ENCODE measurements around the gene KCTD10.

The KCTD10 gene, protein sequence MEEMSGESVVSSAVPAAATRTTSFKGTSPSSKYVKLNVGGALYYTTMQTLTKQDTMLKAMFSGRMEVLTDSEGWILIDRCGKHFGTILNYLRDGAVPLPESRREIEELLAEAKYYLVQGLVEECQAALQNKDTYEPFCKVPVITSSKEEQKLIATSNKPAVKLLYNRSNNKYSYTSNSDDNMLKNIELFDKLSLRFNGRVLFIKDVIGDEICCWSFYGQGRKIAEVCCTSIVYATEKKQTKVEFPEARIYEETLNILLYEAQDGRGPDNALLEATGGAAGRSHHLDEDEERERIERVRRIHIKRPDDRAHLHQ

DNA sequence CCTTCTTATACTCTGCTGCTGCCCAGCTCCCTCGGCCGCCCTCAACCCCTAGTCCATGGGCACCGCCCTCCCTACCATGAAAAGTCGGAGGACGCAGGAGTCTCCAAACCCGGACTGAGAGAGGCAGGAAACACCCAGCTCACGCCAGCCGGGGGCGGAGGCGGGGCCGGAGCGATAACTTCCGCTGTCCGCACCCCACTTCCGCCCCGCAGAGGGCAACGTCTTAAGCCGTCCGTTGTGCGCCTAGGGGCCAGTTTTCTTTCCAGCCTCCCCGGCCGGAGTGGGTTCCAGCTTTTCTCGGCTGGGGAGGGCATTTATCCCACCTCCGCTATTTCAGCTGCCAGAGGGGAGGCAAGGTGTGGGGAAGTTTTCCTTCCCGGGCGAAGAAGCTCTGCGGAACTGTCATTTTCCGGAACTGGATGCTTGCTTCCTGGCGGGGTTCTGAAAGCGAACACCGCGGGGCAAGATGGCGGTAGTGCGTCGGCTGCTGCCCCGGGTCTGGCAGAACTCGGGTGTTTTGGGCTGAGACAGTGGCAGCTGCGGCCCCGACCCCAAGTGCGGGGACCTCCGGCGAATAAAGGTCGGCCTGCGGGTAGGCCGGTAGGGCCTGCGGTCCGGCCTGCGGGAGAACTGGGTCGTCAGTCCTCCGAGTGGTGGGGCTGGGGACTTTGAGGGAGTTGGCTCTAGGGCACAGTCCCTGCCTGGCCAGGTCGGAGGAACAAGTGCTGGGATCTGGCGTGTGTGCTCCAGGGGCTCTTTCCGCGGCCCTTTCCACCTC is at the start of gene KCTD10, which contains the start of gene UBE3B:
Gene KCTD10, minus strand, starts transcription at position 116 of the 778 bp plus-strand sequence. Its CDS starts 38 bp downstream, at position 78.
Gene UBE3B, plus strand, starts transcription at position 450 of the 778 bp plus-strand sequence. CDS start 5,918 bp downstream, outside the sequence.
- DNase-seq (ENCODE audit: low read depth), result peak; percentile 84

DNA sequence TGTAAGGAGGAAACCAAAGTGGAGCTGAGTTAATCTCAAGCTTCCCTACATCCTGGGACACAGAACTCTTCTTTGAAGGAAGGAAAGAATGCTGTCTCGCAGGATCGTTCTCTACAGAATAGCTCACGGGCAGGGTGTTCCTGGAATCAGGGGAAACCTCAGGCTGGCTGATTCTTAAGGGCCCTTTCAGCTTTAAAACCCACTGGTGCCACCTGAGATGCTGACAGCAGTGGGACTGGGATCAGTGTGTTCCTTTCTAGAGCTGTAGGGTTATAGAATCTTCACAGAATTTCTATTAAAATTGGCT is 48.1 kb upstream of the KCTD10 start:
- DNase-seq (ENCODE audit: low read depth), result no peak

DNA sequence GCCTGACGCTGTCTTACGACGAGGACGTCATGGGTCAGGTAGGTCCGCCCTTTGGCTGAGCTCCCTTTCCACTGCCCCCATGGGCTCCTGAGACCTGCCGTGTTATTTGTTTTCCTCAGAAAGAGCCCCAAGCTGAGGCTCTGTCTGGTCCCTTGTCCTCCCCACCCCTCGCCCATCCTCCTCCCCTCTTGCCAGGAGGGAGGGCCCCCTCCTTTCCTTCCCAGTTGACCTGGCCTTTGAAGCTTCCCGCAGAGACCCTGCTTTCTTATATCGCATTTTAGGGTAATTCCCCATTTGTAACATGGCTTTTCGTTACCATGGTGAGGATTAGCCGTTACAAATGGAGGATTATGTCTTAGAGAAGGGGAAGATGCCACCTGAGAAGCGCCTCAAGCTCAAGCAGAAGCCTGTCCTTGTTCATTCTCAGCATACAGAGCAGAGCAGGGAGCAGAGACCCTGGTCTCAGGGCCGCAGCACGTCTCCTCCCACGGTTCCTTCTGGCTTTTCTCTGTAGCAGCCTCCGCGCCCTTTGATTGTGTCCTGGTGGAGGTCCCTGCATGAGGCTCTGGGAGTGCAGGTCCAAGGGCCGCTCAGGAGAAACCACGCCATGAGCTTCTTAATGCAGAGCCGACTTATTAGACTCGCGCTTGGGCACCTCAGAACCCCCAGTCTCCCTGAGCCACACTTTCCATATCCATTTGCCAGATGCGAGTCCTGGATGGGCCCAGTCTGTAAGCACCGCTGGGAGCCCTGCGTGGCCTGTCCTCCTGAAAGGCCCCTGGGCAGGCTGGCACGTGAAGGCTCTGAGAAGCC is 47.6 kb upstream of the KCTD10 start:
- no peak for DNase-seq (ENCODE audit: low read depth)

DNA sequence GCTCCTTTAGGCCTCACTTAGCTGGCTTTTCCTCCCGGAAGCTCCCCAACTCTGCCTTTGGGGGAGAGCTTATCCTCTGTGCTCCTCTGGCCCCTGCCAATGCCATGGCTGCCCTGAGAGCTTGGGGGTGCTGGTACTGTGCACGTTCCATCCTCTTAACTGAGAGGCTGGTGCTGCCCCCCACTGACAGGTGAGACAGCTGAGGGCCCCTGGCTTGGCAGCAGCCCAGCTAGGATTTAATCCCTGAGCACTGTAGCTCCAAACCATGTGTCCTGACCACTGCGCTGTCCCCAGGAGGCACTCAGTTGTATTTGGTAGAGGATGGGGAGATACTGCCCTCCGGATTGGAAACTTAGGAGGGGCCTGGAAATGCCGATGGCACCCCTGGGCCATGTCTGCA is 46.4 kb upstream of the KCTD10 start:
- DNase-seq (ENCODE audit: low read depth), result no peak

DNA sequence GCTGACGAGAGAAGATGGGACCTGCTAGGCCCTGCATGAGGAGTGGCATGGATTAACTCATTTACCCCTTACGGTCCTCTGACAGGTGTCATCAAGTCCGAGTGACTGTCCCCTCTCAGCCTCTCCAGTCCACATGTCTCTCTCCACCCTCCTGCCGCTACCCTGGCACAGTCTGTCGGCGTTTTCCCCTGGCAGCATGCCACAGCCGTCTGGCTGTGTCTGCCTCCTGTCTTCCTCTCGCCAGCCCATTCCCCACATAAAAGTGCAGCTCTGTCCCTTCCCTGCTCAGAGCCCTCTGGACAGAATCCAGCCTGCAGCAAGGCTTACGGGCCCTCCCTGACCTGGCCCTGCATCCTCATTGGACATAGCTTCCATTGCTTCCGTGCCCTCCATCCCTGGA is 46.0 kb upstream of the KCTD10 start:
- no peak for DNase-seq (ENCODE audit: low read depth)

DNA sequence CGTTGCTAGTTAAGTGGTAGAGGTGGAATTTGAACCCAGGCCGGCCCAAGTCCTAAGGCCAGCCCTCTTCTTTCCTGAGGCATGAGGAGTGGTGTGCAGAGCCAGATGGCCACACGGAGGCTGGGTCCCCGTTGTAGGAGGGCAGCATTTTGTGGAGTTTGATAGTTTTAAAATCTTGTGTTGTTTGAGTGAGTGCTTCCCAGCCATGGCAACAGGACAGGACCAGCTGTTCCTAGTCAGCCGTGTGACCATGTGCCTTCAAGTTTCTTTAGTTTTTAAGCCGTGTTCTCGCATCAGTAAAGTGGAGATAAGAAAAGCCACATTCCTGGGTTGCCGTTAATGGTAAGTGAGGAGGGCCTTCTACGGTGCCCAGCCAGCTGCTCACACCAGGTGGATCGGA is 44.7 kb upstream of the KCTD10 start:
- DNase-seq (ENCODE audit: low read depth), result no peak

DNA sequence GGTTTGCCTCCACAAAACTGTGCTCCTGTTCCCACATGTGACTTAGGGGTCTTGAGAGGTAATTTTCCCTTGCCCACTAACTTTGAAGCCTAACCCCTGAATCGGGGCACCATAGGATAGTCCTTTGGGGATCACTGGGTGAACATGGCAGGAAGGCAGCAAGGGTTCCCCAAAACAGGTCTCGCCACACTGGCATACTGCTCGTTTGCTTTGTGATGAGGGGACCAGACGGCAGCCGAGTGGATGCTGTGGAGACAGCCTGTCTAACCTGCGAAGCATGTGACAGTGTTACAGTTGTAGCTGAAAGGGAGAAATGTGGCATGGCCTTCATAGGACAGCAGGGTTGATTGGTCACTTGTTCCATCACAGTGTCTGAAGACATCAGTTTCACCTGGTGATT is 42.7 kb upstream of the KCTD10 start:
- no peak for DNase-seq (ENCODE audit: low read depth)

DNA sequence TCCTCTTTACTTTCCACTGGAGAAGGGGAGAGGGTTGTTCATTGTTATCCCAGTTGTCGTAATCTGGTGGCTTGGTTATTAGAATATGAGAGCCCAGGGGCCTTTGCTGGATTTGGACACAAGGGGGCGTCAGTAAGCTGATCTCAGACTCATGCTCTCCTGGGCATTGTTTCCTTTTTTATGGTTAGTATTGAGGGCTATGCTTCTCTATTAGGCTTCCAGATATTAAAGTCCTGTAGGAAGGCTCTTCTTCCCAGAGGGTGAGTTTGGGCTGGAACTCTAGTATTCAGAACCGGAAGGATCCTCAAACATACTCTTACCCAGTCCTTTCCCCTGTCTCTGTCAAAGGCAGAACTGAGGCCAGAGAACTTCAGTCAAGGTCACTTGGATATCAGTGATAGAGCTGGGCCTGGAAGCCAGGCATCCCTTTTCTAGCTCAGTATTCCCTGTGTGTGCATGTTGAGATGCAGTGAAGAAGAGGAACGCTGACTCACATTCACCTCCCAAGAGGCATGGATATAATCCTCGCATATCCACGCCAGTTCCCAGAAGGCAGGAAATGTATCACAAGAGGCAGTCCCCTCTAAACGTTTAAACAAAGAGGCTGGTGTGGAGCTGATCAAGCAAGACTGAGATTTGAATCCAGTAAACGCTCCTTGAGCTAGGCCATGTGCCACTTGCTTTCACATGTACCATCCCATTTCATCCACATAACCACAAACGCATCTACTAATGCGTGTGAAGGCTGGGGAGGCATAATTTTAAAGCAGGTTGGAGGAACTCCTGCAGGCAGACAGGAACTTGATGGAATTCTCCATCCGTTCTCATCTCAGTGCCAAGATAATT is 41.9 kb upstream of the KCTD10 start:
- DNase-seq (ENCODE audit: low read depth), result peak; percentile 86

DNA sequence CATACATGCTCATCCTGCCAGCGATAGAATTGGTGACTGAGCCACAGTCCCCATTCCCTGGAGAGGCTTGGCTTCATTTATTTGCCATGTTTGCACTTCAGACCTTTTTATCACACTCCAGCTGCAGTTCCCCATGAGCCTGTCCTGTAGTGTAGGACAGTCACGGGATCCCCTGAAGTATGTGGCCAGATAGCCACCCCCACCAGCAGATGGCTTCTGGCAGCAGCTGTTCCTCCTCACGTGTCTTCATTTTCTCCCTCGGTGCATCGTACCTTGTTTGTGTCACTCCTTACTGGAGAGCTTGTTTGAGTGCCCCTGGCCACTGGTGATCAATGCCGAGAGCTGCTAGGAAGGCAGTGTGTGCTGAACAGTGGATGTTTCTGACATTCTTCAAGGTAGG is 40.5 kb upstream of the KCTD10 start:
- no peak for DNase-seq (ENCODE audit: low read depth)

DNA sequence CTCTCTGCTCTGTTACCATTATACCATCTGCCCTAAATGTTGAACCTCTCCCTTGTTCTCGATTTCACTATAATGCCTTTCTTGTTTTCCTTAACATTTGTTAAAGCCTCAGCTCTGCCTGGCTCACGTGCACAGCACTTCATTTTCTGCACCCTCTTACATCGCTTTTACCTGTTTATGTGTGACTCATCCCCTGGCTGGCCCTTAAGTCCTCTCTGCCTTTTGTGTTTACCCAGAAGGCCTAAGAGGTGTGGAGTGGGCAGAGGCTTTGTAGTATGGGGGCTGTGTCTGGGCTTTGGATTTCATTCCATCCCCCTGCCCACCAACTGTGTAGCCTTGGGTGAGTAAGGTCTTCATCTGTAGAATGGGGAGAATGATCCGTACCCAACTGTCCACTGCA is 36.9 kb upstream of the KCTD10 start:
- no peak for DNase-seq (ENCODE audit: low read depth)

DNA sequence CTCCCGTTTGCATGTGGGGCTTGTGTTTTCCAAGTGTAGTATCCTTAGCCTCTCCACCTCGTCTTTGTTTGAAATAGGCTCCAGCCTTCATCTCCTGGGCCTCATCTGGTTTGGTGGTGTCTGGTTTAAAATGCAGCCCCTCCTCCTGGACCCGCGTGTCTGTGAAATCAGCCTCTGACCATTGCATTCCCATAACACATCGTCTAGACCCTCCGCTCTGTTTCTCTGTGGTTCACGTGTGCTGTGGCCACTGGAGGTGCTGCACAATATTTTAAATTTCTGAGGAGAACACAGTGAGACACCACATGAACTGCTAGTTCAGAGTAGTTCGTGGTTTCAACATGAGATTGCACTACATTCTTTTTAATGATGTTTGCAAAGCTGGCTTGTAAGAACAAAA is 36.0 kb upstream of the KCTD10 start:
- peak; percentile 37 for DNase-seq (ENCODE audit: low read depth)

DNA sequence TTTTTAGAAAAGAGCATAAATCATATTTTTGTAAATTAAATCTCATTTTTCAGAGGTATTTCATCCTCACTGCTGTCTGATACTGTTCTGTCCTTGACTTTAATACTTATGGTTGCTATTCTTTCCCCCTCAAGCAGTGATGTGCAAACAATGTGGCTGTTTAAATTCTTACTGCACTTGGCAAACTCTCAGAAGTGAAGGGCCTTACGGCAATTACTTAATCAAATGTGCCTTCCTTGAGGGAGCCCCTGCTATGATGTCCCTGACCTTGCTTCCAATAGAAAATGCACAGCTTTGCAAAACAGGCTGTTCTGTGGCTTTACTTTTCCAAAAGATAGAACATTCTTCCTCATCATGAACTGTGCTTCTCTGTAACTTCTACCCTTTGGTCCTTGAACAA is 35.5 kb upstream of the KCTD10 start:
- DNase-seq (ENCODE audit: low read depth), result peak; percentile 29

DNA sequence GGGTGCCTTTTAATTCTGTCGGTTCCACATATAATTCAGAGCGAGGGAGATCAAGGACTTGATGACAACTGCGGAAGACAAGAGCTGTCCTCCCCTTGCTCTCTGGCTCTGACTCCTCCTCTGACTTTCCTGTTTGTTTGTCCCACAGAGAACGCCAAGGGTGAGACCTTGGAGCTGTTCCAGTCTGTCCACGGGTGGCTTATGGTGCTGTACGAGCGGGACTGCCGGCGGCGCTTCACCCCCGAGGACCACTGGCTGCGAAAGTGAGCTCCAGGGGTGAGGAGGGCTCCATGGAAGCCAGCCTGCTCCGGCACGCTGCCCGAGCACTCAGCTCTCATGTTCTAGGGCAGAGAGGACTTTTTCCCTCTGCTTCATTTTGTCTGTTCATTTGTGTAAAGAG is 33.1 kb upstream of the KCTD10 start:
- DNase-seq (ENCODE audit: low read depth), result no peak

DNA sequence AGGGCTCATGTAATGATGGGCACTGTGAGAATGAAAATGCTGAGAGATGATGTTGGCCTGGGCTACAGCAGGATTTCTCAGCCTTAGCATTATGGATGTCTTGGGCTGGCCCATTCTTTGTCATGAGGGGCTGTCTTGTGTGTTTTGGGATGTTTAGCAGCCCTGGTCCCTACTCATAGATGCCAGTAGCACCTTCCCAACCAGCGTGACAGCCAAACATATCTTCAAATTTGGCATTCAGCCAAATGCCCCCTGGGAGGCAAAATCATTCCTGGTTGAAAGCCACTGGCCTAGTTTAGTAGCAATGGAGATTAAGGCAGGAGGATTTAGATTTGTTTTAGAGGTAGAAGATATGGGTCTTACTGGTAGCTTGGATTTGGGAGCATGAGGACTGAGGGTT is 27.0 kb upstream of the KCTD10 start:
- no peak for DNase-seq (ENCODE audit: low read depth)

DNA sequence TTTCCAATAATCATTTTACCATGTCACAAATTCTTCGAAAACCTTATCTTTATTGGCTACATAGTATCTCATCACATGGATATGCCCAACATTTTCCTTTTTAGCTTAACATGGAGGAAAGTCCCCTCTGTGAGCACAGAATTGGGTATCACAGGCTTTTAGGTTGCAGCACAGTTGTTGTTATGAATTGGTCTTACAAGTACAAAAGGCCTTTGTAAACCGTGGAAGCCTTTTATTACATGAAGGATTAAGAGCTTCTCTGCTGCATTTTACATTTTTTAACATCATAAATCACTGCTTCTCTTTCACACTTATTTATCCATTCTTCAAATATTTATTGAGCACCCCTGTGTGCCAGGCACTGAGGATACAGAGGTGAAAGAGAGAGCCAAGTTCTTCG is 26.5 kb upstream of the KCTD10 start:
- no peak for DNase-seq (ENCODE audit: low read depth)

DNA sequence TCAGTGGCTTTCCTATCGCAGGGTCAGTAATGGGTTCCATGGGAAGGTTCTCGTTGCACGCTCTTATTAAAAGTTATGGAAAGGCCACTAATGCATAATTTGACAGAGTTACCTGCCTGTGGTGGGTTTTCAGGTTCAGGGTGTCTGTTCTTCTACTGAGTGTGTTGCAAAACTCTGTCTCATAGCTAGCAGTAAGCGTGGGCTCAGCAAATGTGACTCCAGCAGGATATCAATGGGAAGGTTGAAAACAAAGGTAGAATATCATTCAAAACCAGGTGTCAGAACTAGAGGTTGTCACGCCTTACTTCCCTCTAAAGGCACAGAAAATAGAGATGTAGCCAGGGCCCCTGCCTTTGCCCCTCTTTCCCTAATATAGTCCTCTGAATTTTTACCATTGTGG is 25.2 kb upstream of the KCTD10 start:
- DNase-seq (ENCODE audit: low read depth), result no peak

DNA sequence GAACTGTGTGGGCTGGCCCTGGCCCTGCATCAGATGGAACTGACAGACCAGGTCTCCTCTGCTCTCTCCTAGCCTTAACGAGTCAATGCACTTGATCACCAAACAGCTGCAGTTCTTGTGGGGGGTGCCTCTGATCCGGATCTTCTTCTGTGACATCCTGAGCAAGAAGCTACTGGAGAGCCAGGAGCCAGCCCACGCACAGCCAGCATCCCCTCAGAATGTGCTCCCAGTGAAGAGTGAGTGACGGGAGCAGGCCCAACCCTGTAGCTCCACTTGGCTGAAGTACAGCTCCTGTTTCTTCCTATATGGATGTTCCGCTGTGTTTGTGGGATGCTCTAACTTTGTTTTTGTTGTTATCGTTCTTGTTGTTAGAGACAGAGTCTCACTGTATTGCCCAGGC is 24.2 kb upstream of the KCTD10 start:
- no peak for DNase-seq (ENCODE audit: low read depth)

DNA sequence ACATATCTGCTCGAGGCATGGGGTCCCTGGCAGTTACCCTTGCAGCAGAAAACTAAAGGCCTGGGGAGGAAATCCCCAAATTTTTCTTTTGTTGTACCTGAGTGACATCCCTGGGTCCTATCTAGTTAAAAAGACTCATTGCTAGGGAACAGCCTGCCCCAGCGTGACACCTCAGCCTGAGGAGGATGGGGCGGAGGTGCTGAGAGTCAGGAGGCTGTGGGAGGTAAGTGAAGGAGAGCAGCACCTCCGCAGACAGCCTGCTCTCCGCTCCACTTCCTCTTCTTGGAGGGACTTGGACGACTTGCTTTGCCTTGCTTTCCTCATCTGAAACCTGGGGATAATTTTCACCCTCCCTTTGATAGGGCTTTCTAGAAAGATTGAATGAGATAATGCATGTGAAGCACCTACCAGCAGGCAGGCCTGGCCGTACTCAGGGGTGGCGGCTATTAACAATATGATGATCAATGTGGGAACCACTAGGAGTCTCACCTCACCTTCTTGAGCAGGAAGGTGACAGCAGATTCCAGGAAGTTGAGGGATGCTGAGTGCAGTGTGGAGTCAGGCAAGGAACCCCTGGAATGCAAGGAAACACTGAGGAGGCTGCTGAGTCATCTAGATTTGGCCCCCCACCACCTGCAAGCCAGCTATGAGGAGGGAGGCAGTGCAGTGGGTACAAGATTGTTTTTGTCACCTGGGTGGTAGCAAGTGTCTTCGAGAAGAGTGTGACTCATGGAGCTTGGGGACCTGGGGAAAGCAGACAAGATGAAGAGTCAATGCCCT is 23.5 kb upstream of the KCTD10 start:
- DNase-seq (ENCODE audit: low read depth), result no peak

DNA sequence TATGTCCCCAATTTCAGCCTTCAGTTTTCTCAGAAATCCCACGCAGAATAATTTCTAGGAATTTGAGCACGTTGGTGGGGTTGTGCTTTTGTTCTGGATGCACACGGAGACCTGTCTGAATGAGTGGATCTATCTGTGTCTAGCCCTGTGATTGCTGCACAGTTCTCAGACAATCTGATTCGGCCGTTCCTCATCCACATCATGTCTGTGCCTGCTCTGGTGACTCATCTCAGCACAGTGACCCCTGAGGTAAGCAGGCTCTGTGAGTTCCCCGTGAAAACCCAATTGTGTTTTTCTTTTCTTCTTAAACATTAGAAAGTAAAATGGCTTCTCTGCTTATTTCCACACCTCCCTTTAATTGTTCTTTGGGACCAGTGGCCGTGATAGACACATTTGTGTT is 20.6 kb upstream of the KCTD10 start:
- no peak for DNase-seq (ENCODE audit: low read depth)

DNA sequence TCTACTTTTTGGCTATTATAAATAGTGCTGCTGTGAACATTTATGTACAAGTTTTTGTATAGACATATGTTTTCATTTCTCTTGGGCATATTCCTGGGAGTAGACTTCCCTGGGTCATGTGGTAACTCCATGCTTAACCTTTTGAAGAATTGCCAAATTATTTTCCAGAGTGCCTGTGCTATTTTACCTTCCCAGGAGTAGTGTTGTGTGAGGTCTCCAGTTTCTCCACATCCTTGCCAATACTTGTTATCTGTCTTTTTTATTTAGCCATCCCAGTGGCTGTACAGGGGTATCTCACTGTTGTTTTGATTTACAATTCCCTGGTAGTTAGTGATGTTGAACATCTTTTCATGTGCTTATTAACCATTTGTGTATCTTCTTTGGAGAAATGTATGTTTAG is 19.2 kb upstream of the KCTD10 start:
- DNase-seq (ENCODE audit: low read depth), result no peak

DNA sequence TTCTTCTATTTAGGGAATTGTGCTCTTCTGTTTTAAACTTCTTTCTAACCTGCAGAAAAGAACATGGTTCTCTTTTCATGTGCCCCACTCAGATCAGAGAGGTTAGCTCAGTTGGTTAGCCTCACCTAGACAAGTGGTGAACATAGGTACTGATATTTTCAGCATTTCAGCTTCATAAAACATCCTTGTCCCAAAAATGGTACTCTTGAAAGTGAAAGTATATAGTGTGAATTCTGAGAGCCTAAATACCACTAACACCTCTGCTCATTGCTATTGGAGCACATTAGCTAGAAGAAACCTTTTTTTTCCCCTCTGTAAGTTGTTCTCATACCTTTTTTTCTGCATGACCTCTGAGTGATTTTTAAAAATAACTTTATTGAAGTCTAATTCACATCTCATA is 17.9 kb upstream of the KCTD10 start:
- DNase-seq (ENCODE audit: low read depth), result no peak
